SH-SY5Y (cell line): ENCODE measurements around the gene ZSWIM6.

ENCODE experiments used
- GATA2 ChIP-seq: IDR thresholded peaks from 2 replicates; pipeline ENCODE4 v1.6.1; 2011; ENCODE audit warnings: mild to moderate bottlenecking, low read depth, low read length
- GATA3 ChIP-seq: IDR thresholded peaks from 2 replicates; pipeline ENCODE4 v1.6.1; 2011; ENCODE audit warnings: low read depth, mild to moderate bottlenecking, low read length, moderate library complexity

GRCh38 chr5:61301341-61302199 is 30.5 kb upstream of the ZSWIM6 start:
- no peak for TF ChIP-seq GATA2
- TF ChIP-seq GATA3, result no peak
